ENCODE data around the gene PDE1A. TPM values are rescaled to one million over a fixed set of nuclear protein-coding genes. Genes with fewer than 3 reads are reported as not detected.

PDE1A gene
- polyA plus RNA-seq, 1 of the 3 experiments (the other 2 are of a cell fraction), result 0.08 TPM

DNA sequence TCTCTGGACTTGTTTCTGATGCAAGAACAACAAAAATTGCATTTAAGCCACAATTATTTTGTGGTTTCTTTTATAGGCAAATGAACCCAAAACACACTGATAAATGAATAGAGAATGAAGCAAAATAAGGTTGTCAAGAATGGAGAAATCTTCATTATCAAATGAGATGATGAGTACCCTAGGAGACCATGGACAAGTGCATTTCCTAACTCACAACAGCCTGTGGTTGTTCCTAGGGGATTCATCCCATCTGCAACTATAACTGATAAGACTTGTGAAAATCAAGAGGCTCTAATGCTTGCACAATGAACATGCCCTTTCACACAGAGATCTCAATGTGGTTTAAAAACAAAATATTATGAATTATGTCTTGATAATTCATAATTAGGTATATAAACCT is 159.9 kb downstream of the PDE1A start:
- CTCF ChIA-PET, result no interaction called here
- TF ChIP-seq MEF2A (IDR thresholded peaks at IDR 0.05; ENCODE audit: borderline replicate concordance, low read depth) (no peak), SIN3A (IDR thresholded peaks at IDR 0.05; ENCODE audit: borderline replicate concordance, low read depth, low read length) (no peak), TCF12 (IDR thresholded peaks at IDR 0.05) (no peak), YY1 (IDR thresholded peaks at IDR 0.05; ENCODE audit: low read depth) (no peak), GATA2 (CRISPR knock-in tag; IDR thresholded peaks at IDR 0.05) (no peak), ELF1 (IDR thresholded peaks at IDR 0.05) (no peak), FOXJ3 (CRISPR knock-in tag; IDR thresholded peaks at IDR 0.05) (no peak), MXI1 (IDR thresholded peaks at IDR 0.05; ENCODE audit: low read depth, low read length) (no peak), CHD2 (IDR thresholded peaks at IDR 0.05; ENCODE audit: low read length, partially characterized antibody) (no peak), TEAD4 (IDR thresholded peaks at IDR 0.05; ENCODE audit: borderline replicate concordance, insufficient read depth) (no peak), EP300 (IDR thresholded peaks at IDR 0.05; ENCODE audit: borderline replicate concordance in 1 of 2, low read depth in 1 of 2, low read length in 1 of 2) (no peak), JUND (IDR thresholded peaks at IDR 0.05) (no peak), SMC3 (IDR thresholded peaks at IDR 0.05; ENCODE audit: low read depth, low read length) (no peak)
- TF ChIP-seq, protein P1, sequence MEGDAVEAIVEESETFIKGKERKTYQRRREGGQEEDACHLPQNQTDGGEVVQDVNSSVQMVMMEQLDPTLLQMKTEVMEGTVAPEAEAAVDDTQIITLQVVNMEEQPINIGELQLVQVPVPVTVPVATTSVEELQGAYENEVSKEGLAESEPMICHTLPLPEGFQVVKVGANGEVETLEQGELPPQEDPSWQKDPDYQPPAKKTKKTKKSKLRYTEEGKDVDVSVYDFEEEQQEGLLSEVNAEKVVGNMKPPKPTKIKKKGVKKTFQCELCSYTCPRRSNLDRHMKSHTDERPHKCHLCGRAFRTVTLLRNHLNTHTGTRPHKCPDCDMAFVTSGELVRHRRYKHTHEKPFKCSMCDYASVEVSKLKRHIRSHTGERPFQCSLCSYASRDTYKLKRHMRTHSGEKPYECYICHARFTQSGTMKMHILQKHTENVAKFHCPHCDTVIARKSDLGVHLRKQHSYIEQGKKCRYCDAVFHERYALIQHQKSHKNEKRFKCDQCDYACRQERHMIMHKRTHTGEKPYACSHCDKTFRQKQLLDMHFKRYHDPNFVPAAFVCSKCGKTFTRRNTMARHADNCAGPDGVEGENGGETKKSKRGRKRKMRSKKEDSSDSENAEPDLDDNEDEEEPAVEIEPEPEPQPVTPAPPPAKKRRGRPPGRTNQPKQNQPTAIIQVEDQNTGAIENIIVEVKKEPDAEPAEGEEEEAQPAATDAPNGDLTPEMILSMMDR (IDR thresholded peaks at IDR 0.05), result no peak
- TF ChIP-seq, protein P2, sequence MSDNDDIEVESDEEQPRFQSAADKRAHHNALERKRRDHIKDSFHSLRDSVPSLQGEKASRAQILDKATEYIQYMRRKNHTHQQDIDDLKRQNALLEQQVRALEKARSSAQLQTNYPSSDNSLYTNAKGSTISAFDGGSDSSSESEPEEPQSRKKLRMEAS (IDR thresholded peaks at IDR 0.05; ENCODE audit: low read depth), result no peak
- TF ChIP-seq, protein P3, sequence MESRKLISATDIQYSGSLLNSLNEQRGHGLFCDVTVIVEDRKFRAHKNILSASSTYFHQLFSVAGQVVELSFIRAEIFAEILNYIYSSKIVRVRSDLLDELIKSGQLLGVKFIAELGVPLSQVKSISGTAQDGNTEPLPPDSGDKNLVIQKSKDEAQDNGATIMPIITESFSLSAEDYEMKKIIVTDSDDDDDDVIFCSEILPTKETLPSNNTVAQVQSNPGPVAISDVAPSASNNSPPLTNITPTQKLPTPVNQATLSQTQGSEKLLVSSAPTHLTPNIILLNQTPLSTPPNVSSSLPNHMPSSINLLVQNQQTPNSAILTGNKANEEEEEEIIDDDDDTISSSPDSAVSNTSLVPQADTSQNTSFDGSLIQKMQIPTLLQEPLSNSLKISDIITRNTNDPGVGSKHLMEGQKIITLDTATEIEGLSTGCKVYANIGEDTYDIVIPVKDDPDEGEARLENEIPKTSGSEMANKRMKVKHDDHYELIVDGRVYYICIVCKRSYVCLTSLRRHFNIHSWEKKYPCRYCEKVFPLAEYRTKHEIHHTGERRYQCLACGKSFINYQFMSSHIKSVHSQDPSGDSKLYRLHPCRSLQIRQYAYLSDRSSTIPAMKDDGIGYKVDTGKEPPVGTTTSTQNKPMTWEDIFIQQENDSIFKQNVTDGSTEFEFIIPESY (IDR thresholded peaks at IDR 0.05; ENCODE audit: borderline replicate concordance, low read depth), result no peak
- Histone ChIP-seq H4K20me1 (ENCODE audit: insufficient read depth) (no peaks in the 10 kb centered on the region), H3K9ac (no peak overlapping the region), H3F3A (replicated peaks; ENCODE audit: insufficient read depth) (no peaks in the 10 kb centered on the region), H3K27ac (ENCODE audit: low read depth in 2 of 2, low read length in 1 of 2) (no peak overlapping the region), H3K4me3 (ENCODE audit: low read depth in 2 of 2, low read length in 1 of 2) (no peak overlapping the region), H3K9me3 (no peaks in the 10 kb centered on the region), H2AFZ (ENCODE audit: low read depth) (no peak overlapping the region), H3K9me2 (no peaks in the 10 kb centered on the region), H3K27me3 (ENCODE audit: insufficient read depth) (no peaks in the 10 kb centered on the region), H3K79me2 (ENCODE audit: insufficient read depth) (no peaks in the 10 kb centered on the region), H3K4me2 (no peak overlapping the region), H3K36me3 (replicated peaks in 1 of 2; ENCODE audit: control insufficient read depth in 1 of 2, insufficient read depth in 2 of 2, low read length in 1 of 2) (no peaks in the 10 kb centered on the region), H3K4me1 (ENCODE audit: control insufficient read depth in 1 of 2, insufficient read depth in 2 of 2, low read depth in 1 of 2, low read length in 1 of 2) (no peaks in the 10 kb centered on the region)
- POLR2A ChIA-PET, result no interaction called here
- no peak for DNase-seq

DNA sequence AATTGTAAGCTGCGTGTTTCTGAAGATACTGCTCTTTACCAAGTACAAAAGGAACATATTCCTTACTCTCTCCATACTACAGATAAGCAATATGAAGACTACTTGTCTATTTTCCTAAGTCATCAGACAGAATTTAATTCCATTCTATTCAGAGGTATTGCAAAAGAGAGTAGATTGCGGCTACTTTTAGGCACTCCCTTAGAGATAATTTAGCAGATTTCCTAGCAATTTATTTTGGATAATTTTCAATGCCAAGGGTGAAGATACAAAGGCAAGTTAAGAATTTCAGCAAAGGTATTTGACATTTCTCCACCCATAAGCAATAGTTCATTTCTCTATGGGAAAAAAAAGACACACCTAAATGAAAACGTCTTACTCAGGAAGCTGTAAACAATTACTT is 161.1 kb downstream of the PDE1A start:
- no peak overlapping the region for H3K4me3 ChIP-seq (ENCODE audit: low read depth in 2 of 2, low read length in 1 of 2)
- WGBS (ENCODE audit: low lambda C conversion rate), result 85% methylated on average over 3 of the region's 3 CpGs
- H3K27me3 ChIP-seq (ENCODE audit: insufficient read depth), result no peaks in the 10 kb centered on the region
- H3K4me2 ChIP-seq, result no peak overlapping the region
- H3K4me1 ChIP-seq (ENCODE audit: control insufficient read depth in 1 of 2, insufficient read depth in 2 of 2, low read depth in 1 of 2, low read length in 1 of 2), result no peaks in the 10 kb centered on the region
- H3K79me2 ChIP-seq (ENCODE audit: insufficient read depth), result no peaks in the 10 kb centered on the region
- no peaks in the 10 kb centered on the region for H3F3A ChIP-seq (replicated peaks; ENCODE audit: insufficient read depth)
- H3K36me3 ChIP-seq (replicated peaks in 1 of 2; ENCODE audit: control insufficient read depth in 1 of 2, insufficient read depth in 2 of 2, low read length in 1 of 2), result no peaks in the 10 kb centered on the region
- no peak overlapping the region for H3K27ac ChIP-seq (ENCODE audit: low read depth in 2 of 2, low read length in 1 of 2)
- H4K20me1 ChIP-seq (ENCODE audit: insufficient read depth), result no peaks in the 10 kb centered on the region
- H3K9me2 ChIP-seq, result no peaks in the 10 kb centered on the region
- POLR2A ChIA-PET, result no interaction called here
- no peaks in the 10 kb centered on the region for H3K9me3 ChIP-seq
- no peak overlapping the region for H3K9ac ChIP-seq
- H2AFZ ChIP-seq (ENCODE audit: low read depth), result no peak overlapping the region
- TF ChIP-seq TAF1 (IDR thresholded peaks at IDR 0.05; ENCODE audit: borderline replicate concordance, low read depth, low read length) (no peak), GABPA (IDR thresholded peaks at IDR 0.05; ENCODE audit: low read depth) (no peak), FOXM1 (IDR thresholded peaks at IDR 0.05; ENCODE audit: low read depth) (no peak), JUND (IDR thresholded peaks at IDR 0.05) (no peak)
- TF ChIP-seq, protein P2 (IDR thresholded peaks at IDR 0.05; ENCODE audit: low read depth), result no peak
- CTCF ChIA-PET, result no interaction called here
- DNase-seq, result no peak

Data from SK-N-SH (cell line).